VCaP (cell line): ENCODE results near the gene TMEM87B.

Experiments
- H3K27ac ChIP-seq: fragments of 450-650 bp; 2 replicates; pipeline ENCODE4 v1.5.1; 2017
- TF ChIP-seq, protein P1 (sequence below): fragments of 450-650 bp; conservative IDR thresholded peaks from 2 replicates; pipeline ENCODE4 v1.5.1; 2017; ENCODE audit warnings: mild to moderate bottlenecking, moderate library complexity

Gene TMEM87B

DNA sequence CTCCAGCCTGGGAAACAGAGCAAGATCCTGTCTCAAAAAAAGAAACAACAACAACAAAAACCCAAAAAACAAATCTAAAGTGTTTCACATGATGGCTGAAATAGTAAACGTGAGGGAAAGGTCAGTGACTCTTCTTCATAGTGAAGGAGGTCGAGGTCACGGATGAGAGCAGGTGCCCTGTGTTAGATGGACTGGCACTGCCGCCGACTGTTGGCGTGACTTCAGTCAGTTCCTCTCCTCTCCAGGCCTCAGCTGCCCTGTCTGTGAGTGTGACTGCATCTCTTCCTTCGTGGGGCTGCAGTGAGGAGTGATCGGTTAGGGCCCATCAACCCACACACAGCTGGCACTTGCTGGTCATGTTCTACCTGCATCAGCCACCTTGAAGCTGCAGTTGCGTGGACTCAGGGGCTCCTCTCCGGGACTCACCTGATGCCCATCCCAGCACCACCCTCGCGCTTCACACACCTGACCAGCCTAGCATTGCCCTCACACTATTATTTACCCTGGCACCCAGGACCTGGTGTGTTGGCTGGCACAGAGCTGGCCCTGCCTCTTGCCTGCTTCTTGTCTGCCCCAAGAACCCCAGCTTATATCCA is 30.1 kb upstream of the TMEM87B start:
- TF ChIP-seq, protein P1, sequence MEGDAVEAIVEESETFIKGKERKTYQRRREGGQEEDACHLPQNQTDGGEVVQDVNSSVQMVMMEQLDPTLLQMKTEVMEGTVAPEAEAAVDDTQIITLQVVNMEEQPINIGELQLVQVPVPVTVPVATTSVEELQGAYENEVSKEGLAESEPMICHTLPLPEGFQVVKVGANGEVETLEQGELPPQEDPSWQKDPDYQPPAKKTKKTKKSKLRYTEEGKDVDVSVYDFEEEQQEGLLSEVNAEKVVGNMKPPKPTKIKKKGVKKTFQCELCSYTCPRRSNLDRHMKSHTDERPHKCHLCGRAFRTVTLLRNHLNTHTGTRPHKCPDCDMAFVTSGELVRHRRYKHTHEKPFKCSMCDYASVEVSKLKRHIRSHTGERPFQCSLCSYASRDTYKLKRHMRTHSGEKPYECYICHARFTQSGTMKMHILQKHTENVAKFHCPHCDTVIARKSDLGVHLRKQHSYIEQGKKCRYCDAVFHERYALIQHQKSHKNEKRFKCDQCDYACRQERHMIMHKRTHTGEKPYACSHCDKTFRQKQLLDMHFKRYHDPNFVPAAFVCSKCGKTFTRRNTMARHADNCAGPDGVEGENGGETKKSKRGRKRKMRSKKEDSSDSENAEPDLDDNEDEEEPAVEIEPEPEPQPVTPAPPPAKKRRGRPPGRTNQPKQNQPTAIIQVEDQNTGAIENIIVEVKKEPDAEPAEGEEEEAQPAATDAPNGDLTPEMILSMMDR: no peak
- H3K27ac ChIP-seq: peak overlapping the region; percentile 79; the same call in 1 of the 2 replicates

DNA sequence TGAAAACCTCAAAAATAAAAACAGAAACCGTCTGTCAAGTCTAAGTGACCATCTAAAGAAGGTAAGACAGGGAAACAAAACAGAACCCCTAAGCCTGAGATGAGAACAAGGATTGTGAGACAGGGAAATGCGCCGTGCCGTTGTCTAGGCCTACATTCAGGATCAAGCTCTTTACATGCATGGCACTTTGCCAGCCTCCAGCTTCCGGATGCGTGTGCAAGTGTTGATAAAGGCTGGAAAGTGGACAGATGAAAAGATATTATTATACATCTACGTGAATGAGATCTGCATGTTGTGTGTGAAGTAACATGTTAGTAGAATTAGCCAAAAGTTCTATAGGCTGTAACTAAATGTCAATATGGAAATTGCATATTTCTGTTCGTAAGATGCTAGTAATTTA is 28.6 kb upstream of the TMEM87B start:
- peak overlapping the region; percentile 79 for H3K27ac ChIP-seq
- TF ChIP-seq, protein P1: no peak

DNA sequence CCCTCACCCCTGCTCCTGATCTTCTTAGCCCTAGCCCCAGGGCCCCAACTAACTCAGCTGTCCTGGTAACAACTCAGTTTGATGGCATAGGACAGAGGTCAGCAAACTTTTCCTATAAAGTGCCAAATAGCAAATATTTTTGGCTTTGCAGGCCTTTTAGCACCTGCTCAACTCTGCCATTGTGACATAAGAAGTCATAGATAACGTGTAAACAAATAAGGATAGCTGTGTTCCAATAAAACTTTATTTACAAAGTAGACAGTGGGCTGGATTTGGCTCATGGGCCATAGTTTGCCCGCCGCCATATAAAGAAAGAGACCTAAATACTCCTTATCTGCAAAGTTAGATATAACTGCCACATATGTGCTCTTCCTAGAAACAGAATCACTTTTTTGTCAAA is 27.3 kb upstream of the TMEM87B start:
- TF ChIP-seq, protein P1: no peak
- H3K27ac ChIP-seq: peak overlapping the region; percentile 79

DNA sequence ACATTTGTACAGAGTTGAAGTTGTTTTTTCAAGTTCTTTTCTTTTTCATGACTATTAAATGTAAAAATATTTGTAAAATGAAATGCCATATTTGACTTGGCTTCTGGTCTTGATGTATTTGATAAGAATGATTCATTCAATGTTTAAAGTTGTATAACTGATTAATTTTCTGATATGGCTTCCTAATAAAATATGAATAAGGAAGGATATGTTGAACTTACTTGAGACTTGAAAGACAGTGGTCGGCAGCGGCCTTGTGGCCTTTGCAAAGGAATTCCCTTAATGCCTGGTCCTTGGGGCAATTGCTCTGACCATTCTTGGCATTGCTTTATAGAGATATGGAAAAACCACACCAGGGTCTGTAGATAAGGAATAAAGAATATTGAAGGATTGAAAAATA is 25.9 kb upstream of the TMEM87B start:
- TF ChIP-seq, protein P1: no peak
- H3K27ac ChIP-seq: peak overlapping the region; percentile 79

DNA sequence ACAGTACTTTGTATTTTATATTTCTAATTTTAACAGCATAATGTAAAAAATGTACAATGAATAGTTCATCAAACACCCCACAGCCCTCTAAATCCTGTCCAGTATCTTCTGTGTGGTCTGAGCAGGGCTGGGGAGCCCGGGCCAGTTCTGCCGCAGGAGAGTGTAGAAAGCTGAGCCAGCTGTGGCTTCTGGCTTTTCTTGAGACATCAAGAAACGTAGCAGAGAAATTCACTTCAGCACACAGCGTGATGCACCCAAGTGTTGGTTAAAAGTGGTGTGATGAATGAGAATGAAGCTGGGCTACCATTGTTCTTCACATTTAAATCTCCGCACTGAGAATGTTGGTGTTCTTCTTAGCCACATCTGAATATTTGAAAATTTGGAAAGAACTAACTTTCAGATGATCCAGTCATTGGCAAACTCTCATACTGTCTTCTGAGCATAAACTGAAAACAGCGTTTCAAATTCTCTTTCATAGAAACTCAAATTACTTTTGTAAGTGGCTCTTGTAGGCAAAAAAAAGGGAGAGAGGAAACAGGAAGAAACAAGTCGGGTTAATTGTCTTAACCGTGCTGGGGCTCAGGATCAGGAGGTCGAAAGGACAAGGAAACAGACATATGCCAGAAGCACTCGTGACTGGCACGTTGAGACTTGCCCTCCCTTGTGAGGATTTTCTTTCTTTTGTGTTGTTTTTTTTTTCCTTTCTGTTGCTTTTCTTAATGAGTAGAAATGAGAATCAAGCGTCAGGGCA is 23.4 kb upstream of the TMEM87B start:
- TF ChIP-seq, protein P1: no peak
- H3K27ac ChIP-seq: peak overlapping the region; percentile 79

DNA sequence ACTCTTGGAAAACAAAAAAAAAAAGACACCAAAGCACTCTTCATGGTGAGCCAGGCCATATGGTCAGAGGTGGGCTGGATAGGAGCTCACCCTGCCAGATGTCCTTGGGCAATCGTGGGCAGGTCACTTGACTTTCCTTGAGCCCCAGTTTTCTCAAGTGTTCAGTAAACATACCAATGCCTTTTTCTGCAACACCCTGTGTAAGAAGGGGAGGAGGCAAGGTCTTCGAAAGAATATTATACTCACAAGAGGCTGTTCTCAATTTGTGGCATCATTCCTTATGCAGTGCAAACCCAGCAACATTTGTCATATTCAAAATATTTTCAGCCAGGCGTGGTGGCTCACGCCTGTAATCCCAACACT is 22.9 kb upstream of the TMEM87B start:
- peak overlapping the region; percentile 79 for H3K27ac ChIP-seq
- TF ChIP-seq, protein P1: no peak

DNA sequence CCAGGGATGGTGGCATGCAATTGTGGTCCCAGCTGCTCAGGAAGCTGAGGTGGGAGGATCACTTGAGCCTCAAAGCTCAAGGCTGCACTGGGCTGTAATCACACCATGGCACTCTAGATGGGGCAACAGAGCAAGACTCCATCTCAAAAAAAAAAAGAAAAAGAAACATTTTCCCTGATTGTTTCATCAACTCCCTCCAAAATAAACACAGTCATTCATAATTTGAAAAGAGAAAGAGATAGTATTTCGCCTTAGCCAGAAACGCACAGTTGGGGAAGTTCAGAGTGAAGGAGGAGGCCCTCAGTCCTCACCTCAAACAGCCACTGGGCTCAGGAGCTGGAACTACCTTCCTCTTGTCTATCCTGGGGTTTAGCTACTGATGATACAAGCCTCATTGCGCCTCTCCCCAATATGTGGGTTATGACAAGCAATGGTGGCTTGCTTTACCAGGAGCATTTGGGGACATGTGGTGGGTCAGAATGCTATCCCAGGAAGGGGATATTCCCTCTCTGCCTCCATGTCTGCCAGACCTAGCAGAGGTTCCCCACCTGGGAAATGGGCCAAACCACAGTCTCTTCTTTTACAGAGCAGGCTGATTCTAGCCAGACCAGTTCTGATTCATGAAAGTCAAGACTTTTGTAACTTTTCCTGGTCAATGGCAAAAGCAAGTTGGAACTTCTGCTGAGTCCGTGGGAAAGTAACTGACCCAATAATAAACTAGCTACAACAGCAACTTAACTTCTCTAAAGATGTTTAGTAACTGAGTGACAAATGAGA is 22.2 kb upstream of the TMEM87B start:
- TF ChIP-seq, protein P1: no peak
- peak overlapping the region; percentile 79; the same call in 1 of the 2 replicates for H3K27ac ChIP-seq
